HepG2 (cell line): ENCODE results near the gene TENT4B. TPM values are rescaled to one million over a fixed set of nuclear protein-coding genes. Genes with fewer than 3 reads are reported as not detected.

Experiments used
- ATAC-seq: fragments of 200-7000 bp; cut with Tn5 transposase; 3 replicates; pipeline ENCODE4 v1.9.1; 2020; ENCODE audit warnings: mild to moderate bottlenecking, moderate library complexity
- BruUV-seq: library from RNA; stranded (reverse); fragments of 400-500 nt; replicated peaks from 2 replicates; lab custom pipeline; 2021; lab: Mats Ljungman, UMichigan
- CTCF ChIA-PET: fragments of 300-600 bp; formaldehyde crosslinking; extraction: SDS; loops from one replicate; lab custom pipeline; 2021; ENCODE audit warnings: low total read pairs, inconsistent platforms, low intra/inter-chr PET ratio; lab: Yijun Ruan, JAX
- POLR2A ChIA-PET: fragments of 350-600 bp; sonication (Branson Sonifier 250); formaldehyde crosslinking; loops from one replicate; lab custom pipeline; 2020; ENCODE audit warnings: antibody characterized with exemption, inconsistent platforms; lab: Yijun Ruan, JAX
- DNase-seq: peaks from one replicate; pipeline ENCODE4 v3.0.0-alpha.2; 2015; ENCODE audit warnings: low spot score
- FAIRE-seq: peaks from 3 replicates; lab custom pipeline; 2011; peaks lifted over from hg19 to GRCh38; lab: Jason Lieb, UNC
- H2AFZ ChIP-seq: one replicate; pipeline ENCODE4 v1.6.1; 2011; ENCODE audit warnings: low read length, inconsistent platforms
- H3K27ac ChIP-seq: fragments of 300-600 bp; 3 replicates; pipeline ENCODE4 v1.8.0; 2011; ENCODE audit warnings: mixed run types, mild to moderate bottlenecking, mixed read lengths, low read length, inconsistent platforms; ENCODE audit not compliant: insufficient read depth; ENCODE audit errors: extremely low read length
- H3K27me3 ChIP-seq, 2 experiments: fragments of 200-600 bp in 1 of 2; 2 replicates in 1 of 2; 3 replicates in 1 of 2; pipeline versions ENCODE4 v1.6.0 to v1.8.0; 2011; ENCODE audit warnings: low read length in 2 of 2, mild to moderate bottlenecking in 2 of 2, moderate library complexity in 2 of 2, inconsistent platforms in 1 of 2; ENCODE audit not compliant: insufficient read depth in 2 of 2, control insufficient read depth in 1 of 2
- H3K36me3 ChIP-seq, 2 experiments: fragments of 200-600 bp in 1 of 2; replicated peaks in 1 of 2; 2 replicates in 1 of 2; 3 replicates in 1 of 2; pipeline versions ENCODE4 v1.5.1 to v1.8.0; 2011; ENCODE audit warnings: low read length in 2 of 2, inconsistent platforms in 1 of 2; ENCODE audit not compliant: insufficient read depth in 2 of 2, control insufficient read depth in 1 of 2
- H3K4me1 ChIP-seq: 2 replicates; pipeline ENCODE4 v1.5.1; 2012; ENCODE audit warnings: low read length, inconsistent platforms; ENCODE audit not compliant: insufficient read depth
- H3K4me2 ChIP-seq: 2 replicates; pipeline ENCODE4 v1.6.0; 2011; ENCODE audit warnings: low read depth, low read length, inconsistent platforms
- H3K4me3 ChIP-seq, 3 experiments: fragments of 200-600 bp in 1 of 3; sonication (generic), shearing (Covaris generic) in 1 of 3; replicated peaks in 1 of 3; 2 replicates each; pipeline ENCODE4 v1.5.1; 2011 to 2016; ENCODE audit warnings: low read length in 3 of 3, inconsistent platforms in 2 of 3, low read depth in 2 of 3, mild to moderate bottlenecking in 2 of 3, control low read depth in 1 of 3, mixed read lengths in 1 of 3; ENCODE audit not compliant: insufficient read depth in 1 of 3
- H3K79me2 ChIP-seq: one replicate; pipeline ENCODE4 v1.6.1; 2011; ENCODE audit warnings: low read length, inconsistent platforms; ENCODE audit not compliant: insufficient read depth
- H3K9ac ChIP-seq: 2 replicates; pipeline ENCODE4 v1.6.0; 2011; ENCODE audit warnings: mild to moderate bottlenecking, low read depth, low read length, inconsistent platforms; ENCODE audit not compliant: insufficient read depth
- H3K9me3 ChIP-seq: 2 replicates; pipeline ENCODE4 v1.5.1; 2012; ENCODE audit warnings: mild to moderate bottlenecking, low read length
- H4K20me1 ChIP-seq: 2 replicates; pipeline ENCODE4 v1.6.0; 2011; ENCODE audit warnings: inconsistent platforms, mild to moderate bottlenecking, low read length, moderate library complexity; ENCODE audit not compliant: insufficient read depth
- ASH2L ChIP-seq: fragments of 300-600, 200-600 bp; sonication (generic); IDR thresholded peaks from 2 replicates; pipeline ENCODE4 v1.7.0; 2017; ENCODE audit warnings: low read depth, mild to moderate bottlenecking, moderate library complexity, mixed read lengths, low read length; ENCODE audit not compliant: insufficient read length
- EHMT2 ChIP-seq: fragments of 200-600 bp; sonication (generic); IDR thresholded peaks from 2 replicates; pipeline ENCODE4 v1.7.0; 2017; ENCODE audit warnings: antibody characterized with exemption, low read depth, low read length, borderline replicate concordance
- HNF4A ChIP-seq: sonication (generic); formaldehyde crosslinking; IDR thresholded peaks from 2 replicates; pipeline ENCODE4 v1.4.0; 2020; ENCODE audit warnings: missing genetic modification reagents
- LCORL ChIP-seq, 2 experiments: fragments of 450-650 bp in 1 of 2; sonication (generic) in 1 of 2; formaldehyde crosslinking in 1 of 2; IDR thresholded peaks; 2 replicates each; pipeline versions ENCODE4 v1.5.0 to v1.6.1; 2017 to 2020; ENCODE audit warnings: antibody characterized with exemption in 1 of 2, missing genetic modification reagents in 1 of 2
- MIER2 ChIP-seq: IDR thresholded peaks from 2 replicates; pipeline ENCODE4 v1.6.1; 2016; ENCODE audit warnings: missing biosample characterization, missing genetic modification reagents
- MIXL1 ChIP-seq: IDR thresholded peaks from 2 replicates; pipeline ENCODE4 v1.6.1; 2016
- NFIB ChIP-seq: sonication (generic); formaldehyde crosslinking; IDR thresholded peaks from 2 replicates; pipeline ENCODE4 v1.9.0; 2021; ENCODE audit warnings: missing genetic modification reagents, mild to moderate bottlenecking, borderline replicate concordance
- POGZ ChIP-seq: sonication (generic); formaldehyde crosslinking; IDR thresholded peaks from 2 replicates; pipeline ENCODE4 v1.4.0; 2020; ENCODE audit warnings: mild to moderate bottlenecking, missing genetic modification reagents
- POLR2G ChIP-seq: fragments of 200-400 bp; formaldehyde crosslinking; IDR thresholded peaks from 2 replicates; pipeline ENCODE4 v1.6.1; 2018; ENCODE audit warnings: mild to moderate bottlenecking, low read depth, low read length, moderate library complexity
- RARG ChIP-seq: sonication (generic); formaldehyde crosslinking; IDR thresholded peaks from 2 replicates; pipeline ENCODE4 v1.4.0; 2020; ENCODE audit warnings: low read depth, mild to moderate bottlenecking, missing genetic modification reagents
- RXRB ChIP-seq: IDR thresholded peaks from 2 replicates; pipeline ENCODE4 v1.6.1; 2016; ENCODE audit warnings: borderline replicate concordance, missing genetic modification reagents, missing compliant biosample characterization
- SOX13 ChIP-seq, 3 experiments: fragments of 450-650 bp in 1 of 3; sonication (generic) in 1 of 3; formaldehyde crosslinking in 1 of 3; IDR thresholded peaks in 2 of 3; conservative IDR thresholded peaks in 1 of 3; 2 replicates each; pipeline versions ENCODE4 v1.5.0 to v1.6.1; 2016 to 2020; ENCODE audit warnings: antibody characterized with exemption in 1 of 3, mild to moderate bottlenecking in 1 of 3, missing compliant biosample characterization in 1 of 3, missing genetic modification reagents in 1 of 3, moderate library complexity in 1 of 3
- SRF ChIP-seq: IDR thresholded peaks from 2 replicates; pipeline ENCODE4 v1.6.1; 2011; ENCODE audit warnings: mild to moderate bottlenecking, low read depth, low read length, moderate library complexity
- TEAD3 ChIP-seq: optimal IDR thresholded peaks from 2 replicates; pipeline ENCODE3; 2016; ENCODE audit warnings: borderline replicate concordance
- ZKSCAN8 ChIP-seq: IDR thresholded peaks from 2 replicates; pipeline ENCODE4 v1.6.1; 2016; ENCODE audit warnings: borderline replicate concordance, missing genetic modification reagents, missing compliant biosample characterization
- WGBS: methylation state at CpG from one replicate; pipeline ENCODE4 v1.1.6; 2017; ENCODE audit warnings: low lambda C conversion rate; 5-methylcytosine and 5-hydroxymethylcytosine counted together
- in situ Hi-C: cut with HindIII; loops from 2 replicates; pipeline ENCODE4 v1.10.0; 2017; ENCODE audit warnings: low pct_unique_long_range_greater_than_20kb; ENCODE audit not compliant: extremely low pct_ligation_motif_present
- intact Hi-C: fragments of 100-400 bp; cut with micrococcal nuclease; formaldehyde crosslinking; loops from one replicate; pipeline ENCODE4 v1.10.0; 2022; ENCODE audit not compliant: unreplicated experiment
- polyA plus RNA-seq, 8 experiments: library from polyadenylated mRNA; depleted of rRNA in 3 of 8; stranded (reverse) in 7 of 8; unstranded in 1 of 8; fragments of >200 nt; fragmentation: Illumina TruSeq in 4 of 8; extraction: Trizol in 4 of 8; gene quantifications; 2 replicates each; pipeline versions ENCODE4 v1.2.1 to v1.2.3, GENCODE V29; 2011 to 2016; ENCODE audit warnings: low read depth in 4 of 8, missing spikeins in 1 of 8, mixed read lengths in 1 of 8; ENCODE audit not compliant: insufficient read depth in 1 of 8
- total RNA-seq, 5 experiments: library from RNA; depleted of rRNA; stranded (reverse); fragments of >200 nt; fragmentation: Illumina TruSeq; extraction: Trizol; gene quantifications; 2 replicates each; pipeline ENCODE4 v1.2.3, GENCODE V29; 2016; ENCODE audit warnings: low read depth in 1 of 5
- TF ChIP-seq, protein P1 (sequence below): sonication (generic); formaldehyde crosslinking; IDR thresholded peaks from 2 replicates; pipeline ENCODE4 v1.4.0; 2020; ENCODE audit warnings: missing genetic modification reagents
- TF ChIP-seq, protein P2 (sequence below): sonication (generic); formaldehyde crosslinking; IDR thresholded peaks from 2 replicates; pipeline ENCODE4 v1.8.1; 2023; ENCODE audit warnings: mild to moderate bottlenecking, missing genetic modification reagents

The TENT4B gene
- total and polyA plus RNA-seq, 2 of the 13 experiments (the other 11 are each of a cell fraction or from before 2014, with no cell fraction given): 15.0 to 32.8 TPM

DNA sequence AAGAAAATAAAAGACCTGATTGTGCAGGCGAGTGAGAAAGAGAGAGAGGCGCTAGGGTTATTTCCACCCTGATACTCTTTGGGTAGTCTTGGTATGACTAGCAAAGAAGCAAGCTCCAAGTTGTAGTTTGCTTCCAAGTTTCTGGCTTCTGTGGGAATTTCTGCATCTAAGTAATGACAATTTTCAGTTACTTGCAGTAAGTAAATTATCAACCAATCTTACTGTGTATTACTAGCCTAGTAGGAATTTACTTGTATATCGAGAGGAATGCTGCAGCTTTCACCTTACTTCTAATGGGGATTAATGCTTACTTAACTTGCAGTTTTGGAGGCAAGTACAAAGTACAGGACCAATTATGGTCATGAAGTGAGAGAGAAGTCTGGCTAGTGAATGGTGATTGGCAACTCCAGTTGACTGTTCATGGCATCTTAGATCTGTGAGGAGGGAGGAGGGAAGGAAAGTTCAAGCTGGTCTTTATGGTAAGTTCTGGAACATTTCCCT, 31.9 kb downstream of the TENT4B start:
- DNase-seq: peak; percentile 87
- TF ChIP-seq EHMT2 (peak; percentile 68; the same call in 1 of the 2 replicates), ASH2L (peak; percentile 33), SRF (peak; percentile 90), RXRB (CRISPR knock-in tag) (peak; percentile 10; the same call in 1 of the 2 replicates), POLR2G (no peak), TEAD3 (CRISPR knock-in tag) (peak; percentile 18), ZKSCAN8 (CRISPR knock-in tag) (0 out of 2 replicates have a peak, but pooled peaks have one; percentile 29), MIXL1 (CRISPR knock-in tag) (peak; percentile 37; the same call in 1 of the 2 replicates), POGZ (CRISPR knock-in tag) (peak; percentile 34; the same call in 1 of the 2 replicates), LCORL (IDR thresholded peaks at IDR 0.05) (no peak), LCORL (CRISPR knock-in tag; IDR thresholded peaks at IDR 0.05) (peak; percentile 35; the same call in 1 of the 2 replicates), MIER2 (0 out of 2 replicates have a peak, but pooled peaks have one; percentile 22), SOX13 (IDR thresholded peaks at IDR 0.05) (no peak), SOX13 (CRISPR knock-in tag; conservative IDR thresholded peaks at IDR 0.05 in 1 of 2, IDR thresholded peaks at IDR 0.05 in 1 of 2) (peak in 1 of 2 experiments; percentile 21; a peak in 1 of 4 replicates), NFIB (CRISPR knock-in tag) (no peak), RARG (CRISPR knock-in tag) (no peak), HNF4A (CRISPR knock-in tag) (peak; percentile 83)
- TF ChIP-seq, protein P1, sequence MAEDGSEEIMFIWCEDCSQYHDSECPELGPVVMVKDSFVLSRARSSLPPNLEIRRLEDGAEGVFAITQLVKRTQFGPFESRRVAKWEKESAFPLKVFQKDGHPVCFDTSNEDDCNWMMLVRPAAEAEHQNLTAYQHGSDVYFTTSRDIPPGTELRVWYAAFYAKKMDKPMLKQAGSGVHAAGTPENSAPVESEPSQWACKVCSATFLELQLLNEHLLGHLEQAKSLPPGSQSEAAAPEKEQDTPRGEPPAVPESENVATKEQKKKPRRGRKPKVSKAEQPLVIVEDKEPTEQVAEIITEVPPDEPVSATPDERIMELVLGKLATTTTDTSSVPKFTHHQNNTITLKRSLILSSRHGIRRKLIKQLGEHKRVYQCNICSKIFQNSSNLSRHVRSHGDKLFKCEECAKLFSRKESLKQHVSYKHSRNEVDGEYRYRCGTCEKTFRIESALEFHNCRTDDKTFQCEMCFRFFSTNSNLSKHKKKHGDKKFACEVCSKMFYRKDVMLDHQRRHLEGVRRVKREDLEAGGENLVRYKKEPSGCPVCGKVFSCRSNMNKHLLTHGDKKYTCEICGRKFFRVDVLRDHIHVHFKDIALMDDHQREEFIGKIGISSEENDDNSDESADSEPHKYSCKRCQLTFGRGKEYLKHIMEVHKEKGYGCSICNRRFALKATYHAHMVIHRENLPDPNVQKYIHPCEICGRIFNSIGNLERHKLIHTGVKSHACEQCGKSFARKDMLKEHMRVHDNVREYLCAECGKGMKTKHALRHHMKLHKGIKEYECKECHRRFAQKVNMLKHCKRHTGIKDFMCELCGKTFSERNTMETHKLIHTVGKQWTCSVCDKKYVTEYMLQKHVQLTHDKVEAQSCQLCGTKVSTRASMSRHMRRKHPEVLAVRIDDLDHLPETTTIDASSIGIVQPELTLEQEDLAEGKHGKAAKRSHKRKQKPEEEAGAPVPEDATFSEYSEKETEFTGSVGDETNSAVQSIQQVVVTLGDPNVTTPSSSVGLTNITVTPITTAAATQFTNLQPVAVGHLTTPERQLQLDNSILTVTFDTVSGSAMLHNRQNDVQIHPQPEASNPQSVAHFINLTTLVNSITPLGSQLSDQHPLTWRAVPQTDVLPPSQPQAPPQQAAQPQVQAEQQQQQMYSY (CRISPR knock-in tag): no peak
- TF ChIP-seq, protein P2, sequence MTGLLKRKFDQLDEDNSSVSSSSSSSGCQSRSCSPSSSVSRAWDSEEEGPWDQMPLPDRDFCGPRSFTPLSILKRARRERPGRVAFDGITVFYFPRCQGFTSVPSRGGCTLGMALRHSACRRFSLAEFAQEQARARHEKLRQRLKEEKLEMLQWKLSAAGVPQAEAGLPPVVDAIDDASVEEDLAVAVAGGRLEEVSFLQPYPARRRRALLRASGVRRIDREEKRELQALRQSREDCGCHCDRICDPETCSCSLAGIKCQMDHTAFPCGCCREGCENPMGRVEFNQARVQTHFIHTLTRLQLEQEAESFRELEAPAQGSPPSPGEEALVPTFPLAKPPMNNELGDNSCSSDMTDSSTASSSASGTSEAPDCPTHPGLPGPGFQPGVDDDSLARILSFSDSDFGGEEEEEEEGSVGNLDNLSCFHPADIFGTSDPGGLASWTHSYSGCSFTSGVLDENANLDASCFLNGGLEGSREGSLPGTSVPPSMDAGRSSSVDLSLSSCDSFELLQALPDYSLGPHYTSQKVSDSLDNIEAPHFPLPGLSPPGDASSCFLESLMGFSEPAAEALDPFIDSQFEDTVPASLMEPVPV: no peak

More for the DNA sequence above, 31.9 kb downstream of the TENT4B start:
- Histone ChIP-seq H3K9ac (no peak overlapping the region), H4K20me1 (peaks cover 20% of the 10 kb centered on the region), H2AFZ (no peak overlapping the region), H3K4me2 (peak overlapping the region; percentile 45), H3K79me2 (peaks cover 93% of the 10 kb centered on the region), H3K4me3 (no peak overlapping the region), H3K27ac (peak overlapping the region; percentile 54), H3K9me3 (no peaks in the 10 kb centered on the region), H3K27me3 (no peaks in the 10 kb centered on the region), H3K4me1 (peaks cover 33% of the 10 kb centered on the region), H3K36me3 (0 out of 5 replicates have a peak, but pooled peaks cover 0 to 4% of the 10 kb centered on the region in 2 experiments)
- intact Hi-C loops: no loop called here
- ATAC-seq (peak; percentile 88), FAIRE-seq (peak; percentile 72)
- ChIA-PET CTCF (no interaction called here), POLR2A (interaction anchor here (1.2 to 1.4 kb wide), 2 partner anchors 30 to 33 kb away, joined by 4 to 9 read pairs; no protein-coding TSS in a partner anchor)
- in situ Hi-C loops: no loop called here
- no TSS peak for BruUV-seq
- 56% methylated on average over 3 of the region's 3 CpGs for WGBS
